Prostate gland (tissue), 2 donors: ENCODE measurements around the gene ABCC8. TPM values are rescaled to one million over a fixed set of nuclear protein-coding genes. Genes with fewer than 3 reads are reported as not detected.

Experiments
- DNase-seq: peaks from one replicate; pipeline ENCODE4 v3.0.0-alpha.2; 2019; ENCODE audit warnings: low spot score
- H3K27ac ChIP-seq, 2 donors: fragments of 200-600 bp; sonication (generic); 2 replicates each; pipeline ENCODE4 v1.5.1; 2017 to 2019
- H3K27me3 ChIP-seq: fragments of 200-600 bp; sonication (generic); replicated peaks from 2 replicates; pipeline ENCODE4 v1.5.1; 2019; ENCODE audit not compliant: insufficient read depth
- H3K36me3 ChIP-seq, 2 donors: fragments of 200-600 bp; sonication (generic); 1 replicate in 1 of 2; 2 replicates in 1 of 2; pipeline versions ENCODE4 v1.5.1 to v1.8.1; 2017 to 2019
- H3K4me1 ChIP-seq: fragments of 200-600 bp; sonication (generic); replicated peaks from 2 replicates; pipeline ENCODE4 v1.5.1; 2019
- H3K4me3 ChIP-seq, 2 donors: fragments of 200-600 bp; sonication (generic); 2 replicates each; pipeline ENCODE4 v1.5.1; 2017 to 2019
- H3K9me3 ChIP-seq: fragments of 200-600 bp; sonication (generic); 2 replicates; pipeline ENCODE4 v1.5.1; 2017
- POLR2A ChIP-seq: fragments of 450-650 bp; IDR thresholded peaks from one replicate; pipeline ENCODE4 v1.6.1; 2016; ENCODE audit warnings: antibody characterized with exemption, mild to moderate bottlenecking
- POLR2AphosphoS5 ChIP-seq: sonication (generic); formaldehyde crosslinking; IDR thresholded peaks from one replicate; pipeline ENCODE4 v1.6.1; 2017; ENCODE audit warnings: antibody characterized with exemption
- WGBS: methylation state at CpG from one replicate; pipeline ENCODE4 v1.1.5; 2018; 5-methylcytosine and 5-hydroxymethylcytosine counted together
- intact Hi-C: fragments of 100-400 bp; cut with DNase I; formaldehyde crosslinking; loops from one replicate; pipeline ENCODE4 v1.14.2; 2022
- total RNA-seq, 2 donors: library from RNA; depleted of rRNA; stranded (reverse); fragments of >200 nt; gene quantifications; one replicate each; pipeline ENCODE4 v1.1.0, GENCODE V29; 2016
- TF ChIP-seq, protein P1 (sequence below), 4 experiments: fragments of 200-600 bp in 2 of 4; fragments of 450-650 bp in 2 of 4; sonication (generic) in 2 of 4; IDR thresholded peaks; 1 replicate in 3 of 4; 2 replicates in 1 of 4; pipeline ENCODE4 v1.5.1; 2016 to 2019; ENCODE audit warnings: antibody characterized with exemption in 4 of 4, mild to moderate bottlenecking in 2 of 4, moderate library complexity in 2 of 4

Gene ABCC8
- total RNA-seq, 2 donors from 2014 or later, result 5.7 to 10.2 TPM

GRCh38 chr11:17396598-17397310 lies 79.9 kb downstream of the ABCC8 start:
- 92% methylated on average over 22 of the region's 22 CpGs for WGBS
- intact Hi-C loops, result no loop called here
- Histone ChIP-seq H3K27me3 (no peaks in the 10 kb centered on the region), H3K4me1 (no peaks in the 10 kb centered on the region), H3K9me3 (no peaks in the 10 kb centered on the region), H3K4me3 (no peak overlapping the region), H3K36me3 (no peaks in the 10 kb centered on the region), H3K27ac (no peak overlapping the region)
- no peak for DNase-seq
- TF ChIP-seq, protein P1, sequence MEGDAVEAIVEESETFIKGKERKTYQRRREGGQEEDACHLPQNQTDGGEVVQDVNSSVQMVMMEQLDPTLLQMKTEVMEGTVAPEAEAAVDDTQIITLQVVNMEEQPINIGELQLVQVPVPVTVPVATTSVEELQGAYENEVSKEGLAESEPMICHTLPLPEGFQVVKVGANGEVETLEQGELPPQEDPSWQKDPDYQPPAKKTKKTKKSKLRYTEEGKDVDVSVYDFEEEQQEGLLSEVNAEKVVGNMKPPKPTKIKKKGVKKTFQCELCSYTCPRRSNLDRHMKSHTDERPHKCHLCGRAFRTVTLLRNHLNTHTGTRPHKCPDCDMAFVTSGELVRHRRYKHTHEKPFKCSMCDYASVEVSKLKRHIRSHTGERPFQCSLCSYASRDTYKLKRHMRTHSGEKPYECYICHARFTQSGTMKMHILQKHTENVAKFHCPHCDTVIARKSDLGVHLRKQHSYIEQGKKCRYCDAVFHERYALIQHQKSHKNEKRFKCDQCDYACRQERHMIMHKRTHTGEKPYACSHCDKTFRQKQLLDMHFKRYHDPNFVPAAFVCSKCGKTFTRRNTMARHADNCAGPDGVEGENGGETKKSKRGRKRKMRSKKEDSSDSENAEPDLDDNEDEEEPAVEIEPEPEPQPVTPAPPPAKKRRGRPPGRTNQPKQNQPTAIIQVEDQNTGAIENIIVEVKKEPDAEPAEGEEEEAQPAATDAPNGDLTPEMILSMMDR (IDR thresholded peaks at IDR 0.05), result no peak
- TF ChIP-seq POLR2A, result no peak
- no peak for TF ChIP-seq POLR2AphosphoS5

GRCh38 chr11:17395978-17396377 lies 80.7 kb downstream of the ABCC8 start:
- 84% methylated on average over 6 of the region's 6 CpGs for WGBS
- Histone ChIP-seq H3K9me3 (no peaks in the 10 kb centered on the region), H3K4me1 (no peaks in the 10 kb centered on the region), H3K4me3 (no peak overlapping the region), H3K36me3 (no peaks in the 10 kb centered on the region), H3K27me3 (no peaks in the 10 kb centered on the region), H3K27ac (no peak overlapping the region)
- DNase-seq, result no peak
- no peak for TF ChIP-seq POLR2AphosphoS5
- no peak for TF ChIP-seq POLR2A
- TF ChIP-seq, protein P1 (IDR thresholded peaks at IDR 0.05), result no peak
- intact Hi-C loops, result no loop called here

DNA sequence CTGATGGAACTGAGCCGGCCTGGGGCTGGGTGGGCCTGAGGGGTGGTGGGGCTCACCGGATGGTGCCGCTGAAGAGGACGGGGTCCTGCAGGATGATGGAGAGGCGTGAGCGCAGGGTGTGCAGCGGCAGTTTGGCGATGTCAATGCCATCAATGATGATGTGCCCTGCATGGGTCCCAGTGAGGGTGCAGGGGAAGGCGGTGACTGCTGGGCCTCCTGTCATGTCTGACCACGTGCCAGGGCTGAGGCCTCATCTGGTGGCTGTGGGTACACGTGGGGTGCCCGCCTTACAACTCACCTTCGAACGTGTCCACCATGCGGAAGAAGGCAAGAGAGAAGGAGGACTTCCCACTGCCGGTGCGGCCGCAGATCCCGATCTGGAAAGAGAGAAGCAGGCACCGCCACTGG lies 81.1 kb downstream of the ABCC8 start:
- Histone ChIP-seq H3K9me3 (no peaks in the 10 kb centered on the region), H3K36me3 (no peaks in the 10 kb centered on the region), H3K27ac (no peak overlapping the region), H3K27me3 (no peaks in the 10 kb centered on the region), H3K4me1 (no peaks in the 10 kb centered on the region), H3K4me3 (no peak overlapping the region)
- 92% methylated on average over 20 of the region's 20 CpGs for WGBS
- no peak for DNase-seq
- intact Hi-C loops, result no loop called here
- no peak for TF ChIP-seq POLR2AphosphoS5
- TF ChIP-seq, protein P1 (IDR thresholded peaks at IDR 0.05), result no peak
- TF ChIP-seq POLR2A, result no peak

- H3K4me3 ChIP-seq, result no peak overlapping the region
- H3K36me3 ChIP-seq, result no peaks in the 10 kb centered on the region
- no peak for TF ChIP-seq POLR2A
- TF ChIP-seq POLR2AphosphoS5, result no peak
- TF ChIP-seq, protein P1 (IDR thresholded peaks at IDR 0.05), result no peak
- no peaks in the 10 kb centered on the region for H3K9me3 ChIP-seq
- no peak overlapping the region for H3K27ac ChIP-seq
- H3K4me1 ChIP-seq, result no peaks in the 10 kb centered on the region
- WGBS, result 89% methylated on average over 9 of the region's 10 CpGs
- no peaks in the 10 kb centered on the region for H3K27me3 ChIP-seq
- intact Hi-C loops, result no loop called here
- no peak for DNase-seq
Observed at GRCh38 chr11:17394743-17395390, 81.8 kb downstream of the ABCC8 start.

GRCh38 chr11:17393472-17393871 lies 83.2 kb downstream of the ABCC8 start:
- H3K9me3 ChIP-seq, result no peaks in the 10 kb centered on the region
- H3K36me3 ChIP-seq, result no peaks in the 10 kb centered on the region
- DNase-seq, result no peak
- no peaks in the 10 kb centered on the region for H3K27me3 ChIP-seq
- WGBS, result 95% methylated on average over 6 of the region's 6 CpGs
- H3K4me3 ChIP-seq, result no peak overlapping the region
- TF ChIP-seq, protein P1 (IDR thresholded peaks at IDR 0.05), result no peak
- no peak for TF ChIP-seq POLR2A
- TF ChIP-seq POLR2AphosphoS5, result no peak
- H3K4me1 ChIP-seq, result no peaks in the 10 kb centered on the region
- no peak overlapping the region for H3K27ac ChIP-seq
- intact Hi-C loops, result no loop called here
